SIG-M5 treated with dmso at 0.1 percent for 504 hours (cell line): ENCODE results near the gene PITPNM3.

Source experiments
- DNase-seq: peaks from one replicate; lab custom pipeline; 2025; ENCODE audit not compliant: unreplicated experiment; lab: John Stamatoyannopoulos, UW

PITPNM3 gene

DNA sequence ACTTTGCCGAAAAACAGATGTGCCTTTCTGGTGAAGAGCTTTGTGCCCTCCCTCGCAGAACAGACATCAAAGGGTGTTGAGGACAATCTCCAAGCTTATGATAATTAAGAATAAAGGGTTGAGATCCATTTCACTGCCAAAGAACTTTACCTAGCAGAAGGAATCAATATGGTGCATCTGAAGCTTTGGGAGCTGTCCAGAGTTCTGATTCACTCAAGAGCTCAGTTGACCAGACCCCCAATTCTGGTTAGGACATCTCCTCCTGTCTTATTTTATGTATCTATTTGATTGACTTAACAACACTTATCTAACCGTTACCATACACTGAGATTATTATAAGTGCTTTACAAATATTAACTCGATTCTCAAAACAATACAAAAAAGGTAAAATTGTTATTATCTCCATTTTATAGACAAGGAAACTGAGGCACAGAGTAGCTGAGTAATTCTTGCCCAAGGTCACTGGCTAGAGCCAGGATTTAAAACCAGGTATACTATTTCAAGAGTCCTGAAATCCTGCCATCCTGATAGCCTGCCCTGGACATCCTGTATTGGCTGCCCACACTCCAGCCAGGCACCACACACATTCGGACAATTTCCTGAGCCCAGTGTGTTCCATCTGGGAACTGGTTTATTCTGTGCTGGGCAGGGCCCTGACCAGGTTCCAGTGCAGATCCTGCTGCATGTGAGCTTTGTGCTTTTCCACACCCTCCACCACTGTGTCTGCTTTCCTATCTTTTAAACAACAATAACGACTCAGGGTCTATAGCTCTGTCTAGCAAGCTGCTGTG, 29.8 kb downstream of the PITPNM3 start:
- no peak for DNase-seq

GRCh38 chr17:6525731-6526130, 30.6 kb downstream of the PITPNM3 start:
- no peak for DNase-seq

- DNase-seq: no peak
Observed at GRCh38 chr17:6525141-6525540, 31.2 kb downstream of the PITPNM3 start.

GRCh38 chr17:6524520-6524919, 31.8 kb downstream of the PITPNM3 start:
- DNase-seq: no peak

- no peak for DNase-seq
Observed at GRCh38 chr17:6523809-6524355, 32.5 kb downstream of the PITPNM3 start.

DNA sequence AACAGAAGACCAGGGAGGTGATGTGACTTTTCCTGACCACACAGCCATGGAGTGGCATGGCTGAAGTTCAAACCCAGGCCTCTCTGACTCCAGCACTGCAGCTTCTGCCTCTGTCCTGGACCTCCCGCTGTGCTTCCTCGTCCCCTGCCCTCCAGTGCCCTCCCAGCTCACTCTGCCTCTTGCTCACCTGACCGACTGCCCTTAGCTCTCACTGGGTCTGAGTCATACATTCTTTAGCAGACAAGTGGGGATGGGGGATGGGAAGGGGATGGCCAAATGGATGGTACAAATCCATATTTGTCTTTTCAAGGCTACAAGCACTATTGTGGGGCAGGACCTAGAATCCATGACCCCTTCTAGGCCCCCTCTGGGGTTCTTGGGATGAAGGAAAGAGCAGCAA, 33.0 kb downstream of the PITPNM3 start:
- DNase-seq: no peak

GRCh38 chr17:6521586-6521985, 34.8 kb downstream of the PITPNM3 start:
- no peak for DNase-seq

DNA sequence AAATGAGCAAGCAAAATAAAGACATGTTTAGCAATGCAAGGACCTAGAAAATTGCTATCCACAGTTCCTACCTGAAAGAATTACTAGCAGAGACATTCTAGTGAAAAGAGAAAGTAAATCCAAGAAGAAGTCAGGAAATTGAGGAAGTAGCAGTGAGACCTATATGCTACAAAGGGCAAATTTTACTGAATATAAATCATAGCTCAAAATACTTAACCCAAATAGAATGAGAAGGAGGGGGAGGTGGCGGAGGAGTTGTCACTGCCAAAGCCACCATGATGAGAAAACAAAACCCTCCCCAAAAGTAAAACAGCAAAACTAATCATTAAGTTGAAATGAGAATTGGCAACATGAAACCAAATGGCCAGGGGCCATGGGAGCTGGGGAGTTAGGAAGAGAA, 39.3 kb downstream of the PITPNM3 start:
- DNase-seq: no peak

- DNase-seq: no peak
Observed at GRCh38 chr17:6514371-6514770, 42.0 kb downstream of the PITPNM3 start.

- DNase-seq: no peak
Observed at GRCh38 chr17:6512552-6512951, 43.8 kb downstream of the PITPNM3 start.

- DNase-seq: no peak
Observed at GRCh38 chr17:6510321-6510977, 45.9 kb downstream of the PITPNM3 start.

- no peak for DNase-seq
Observed at GRCh38 chr17:6509921-6510320, 46.4 kb downstream of the PITPNM3 start.

DNA sequence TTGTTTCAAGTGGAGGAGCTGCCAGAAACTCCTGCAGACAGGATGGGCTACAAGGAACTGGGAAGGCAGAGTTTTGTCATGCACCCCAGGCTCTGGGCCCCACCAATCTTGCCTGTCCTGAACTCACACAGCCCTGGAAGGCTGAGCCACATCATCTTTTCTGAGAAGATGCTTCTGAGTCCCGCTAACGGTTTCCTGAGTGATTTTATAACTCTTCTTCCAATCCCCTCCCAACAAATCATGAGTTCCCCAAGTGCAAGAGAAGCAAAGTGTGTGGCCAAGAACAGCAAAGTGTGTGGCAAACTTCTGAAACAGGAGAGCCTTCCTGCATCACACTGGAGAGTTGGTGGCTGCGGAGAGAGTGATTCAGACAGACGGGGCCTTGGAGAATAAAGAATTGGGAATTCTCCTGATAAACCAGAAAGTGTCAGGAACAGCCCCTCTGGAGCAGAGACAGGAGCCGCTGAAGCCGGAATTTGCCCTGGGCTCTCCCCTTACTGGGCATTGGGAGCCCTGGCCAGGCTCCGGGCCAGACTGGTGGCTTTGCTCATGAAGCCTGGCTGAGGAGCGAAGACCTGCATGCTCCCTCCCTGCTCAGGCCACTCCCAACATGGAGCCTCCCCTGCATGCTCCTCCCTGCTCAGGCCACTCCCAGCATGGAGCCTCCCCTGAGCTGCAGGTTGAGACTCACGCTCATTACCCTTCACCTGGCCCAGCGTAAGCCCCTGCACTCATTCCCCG, 47.2 kb downstream of the PITPNM3 start:
- DNase-seq: no peak

- DNase-seq: no peak
Observed at GRCh38 chr17:6508519-6509030, 47.8 kb downstream of the PITPNM3 start.

DNA sequence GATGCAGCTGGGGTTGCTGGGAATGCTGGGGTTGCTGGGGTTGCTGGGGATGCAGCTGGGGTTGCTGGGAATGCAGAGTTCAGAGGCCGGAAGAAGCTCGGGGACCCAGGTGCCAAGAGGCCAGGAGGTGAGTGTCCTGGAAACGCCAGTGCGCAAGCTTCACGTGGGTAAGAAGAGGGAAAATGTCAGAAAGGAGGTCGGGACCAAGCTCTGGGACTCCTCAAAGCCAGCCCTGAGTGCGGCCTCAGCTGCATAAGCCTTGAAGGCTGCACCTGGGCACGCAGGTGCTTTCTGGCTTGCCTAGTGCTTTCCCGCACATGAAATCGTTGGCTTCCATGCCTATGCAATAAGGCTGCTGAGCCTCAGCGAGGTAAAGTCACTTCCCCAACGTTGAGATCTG, 48.3 kb downstream of the PITPNM3 start:
- DNase-seq: no peak

- DNase-seq: no peak
Observed at GRCh38 chr17:6507535-6507934, 48.8 kb downstream of the PITPNM3 start.

- DNase-seq: no peak
Observed at GRCh38 chr17:6506679-6507231, 49.6 kb downstream of the PITPNM3 start.

DNA sequence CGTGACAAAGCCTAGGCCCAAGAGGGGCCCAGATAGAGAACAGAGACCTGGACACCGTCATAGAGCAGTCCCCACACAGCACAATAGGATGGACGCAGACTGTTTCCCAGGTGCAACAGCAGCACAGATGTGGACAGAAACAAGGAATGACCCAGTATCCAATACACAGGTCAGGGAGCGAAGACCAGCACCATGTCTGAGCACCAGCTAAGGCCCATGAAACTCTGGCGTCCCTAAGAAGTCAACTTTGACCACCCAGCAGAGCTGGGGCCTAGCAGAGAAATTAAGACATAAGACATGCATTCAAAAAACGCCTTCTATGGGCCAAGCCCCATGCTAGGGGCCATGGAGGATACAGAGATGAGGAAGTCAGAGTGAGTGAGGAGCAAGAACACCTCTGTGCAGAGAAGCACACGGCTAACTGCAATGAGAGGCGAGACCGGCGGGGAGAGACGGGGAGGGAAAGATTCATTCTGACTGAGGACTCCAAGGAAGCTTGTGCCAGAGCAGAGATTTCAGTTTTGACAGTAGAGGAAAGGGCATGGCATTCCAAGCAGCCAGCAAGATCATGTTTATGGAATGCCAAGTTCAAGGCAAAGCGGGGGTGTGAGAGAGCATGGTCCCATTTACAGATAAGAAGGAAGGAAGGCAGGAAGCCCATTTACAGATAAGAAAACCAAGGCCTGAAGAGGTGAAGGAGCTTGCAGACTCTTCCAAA, 50.8 kb downstream of the PITPNM3 start:
- DNase-seq: no peak

DNA sequence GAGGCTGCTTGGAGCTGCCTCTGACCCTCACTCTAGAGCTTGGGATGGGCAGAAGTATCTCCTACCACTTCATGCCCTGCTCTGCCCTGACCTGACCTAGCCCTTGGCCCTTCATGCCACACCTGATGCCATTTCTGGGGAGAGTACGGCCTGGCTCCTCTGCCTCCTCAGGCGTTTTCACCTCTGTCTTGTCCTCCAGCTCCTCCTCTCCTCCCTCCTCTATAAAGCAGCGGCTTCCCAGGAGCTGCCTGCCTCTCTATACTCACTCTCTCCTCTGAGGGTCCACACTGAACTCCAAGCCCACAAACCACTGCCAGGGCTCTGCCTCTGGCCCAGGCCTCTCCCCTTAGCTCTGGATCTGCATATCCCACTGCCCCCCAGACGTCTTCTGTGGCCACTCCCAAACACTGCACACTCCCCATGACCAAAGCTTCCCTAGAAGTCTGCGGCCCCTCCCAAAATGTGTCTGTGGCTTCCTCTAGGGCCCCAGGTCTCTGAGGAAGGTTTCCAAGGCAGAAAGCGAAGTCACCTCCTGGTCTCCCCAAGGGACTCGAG, 52.6 kb downstream of the PITPNM3 start:
- DNase-seq: no peak

- DNase-seq: no peak
Observed at GRCh38 chr17:6502871-6503509, 53.4 kb downstream of the PITPNM3 start.
